ENCODE data around the gene NCKAP5. TPM values are rescaled to one million over a fixed set of nuclear protein-coding genes. Genes with fewer than 3 reads are reported as not detected.

The NCKAP5 gene
- polyA plus RNA-seq, 1 experiment = 2.1 TPM

DNA sequence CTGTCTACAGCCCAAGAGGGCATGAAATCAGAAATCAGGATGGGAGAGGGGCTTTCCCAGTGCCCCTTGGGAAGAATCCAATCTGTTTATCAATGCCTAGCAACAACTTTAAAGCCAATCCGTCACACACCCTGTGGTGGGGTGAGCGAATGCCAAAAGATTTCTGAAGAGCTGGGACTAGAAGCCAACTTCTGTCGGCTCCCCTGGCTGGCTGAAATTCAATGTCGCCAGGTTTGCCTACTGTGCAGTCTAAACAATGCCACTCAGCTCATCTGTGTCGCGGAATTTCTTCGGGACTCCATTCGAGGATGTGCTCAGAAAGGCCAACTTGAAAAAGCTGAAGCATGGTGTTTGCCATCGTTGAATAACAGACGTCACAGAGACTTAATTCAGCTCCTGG lies 31.5 kb upstream of the NCKAP5 start:
- Histone ChIP-seq H3K4me3 (ENCODE audit: low read depth, low read length) (no peak overlapping the region), H3K36me3 (ENCODE audit: control insufficient read depth, insufficient read depth, low read length) (no peaks in the 10 kb centered on the region), H3K27me3 (ENCODE audit: control insufficient read depth, insufficient read depth, low read length) (no peaks in the 10 kb centered on the region; the same call in 1 of the 2 replicates)
- no peak for DNase-seq (ENCODE audit: low read depth)
- POLR2A ChIA-PET = no interaction called here
- TF ChIP-seq, protein P1, sequence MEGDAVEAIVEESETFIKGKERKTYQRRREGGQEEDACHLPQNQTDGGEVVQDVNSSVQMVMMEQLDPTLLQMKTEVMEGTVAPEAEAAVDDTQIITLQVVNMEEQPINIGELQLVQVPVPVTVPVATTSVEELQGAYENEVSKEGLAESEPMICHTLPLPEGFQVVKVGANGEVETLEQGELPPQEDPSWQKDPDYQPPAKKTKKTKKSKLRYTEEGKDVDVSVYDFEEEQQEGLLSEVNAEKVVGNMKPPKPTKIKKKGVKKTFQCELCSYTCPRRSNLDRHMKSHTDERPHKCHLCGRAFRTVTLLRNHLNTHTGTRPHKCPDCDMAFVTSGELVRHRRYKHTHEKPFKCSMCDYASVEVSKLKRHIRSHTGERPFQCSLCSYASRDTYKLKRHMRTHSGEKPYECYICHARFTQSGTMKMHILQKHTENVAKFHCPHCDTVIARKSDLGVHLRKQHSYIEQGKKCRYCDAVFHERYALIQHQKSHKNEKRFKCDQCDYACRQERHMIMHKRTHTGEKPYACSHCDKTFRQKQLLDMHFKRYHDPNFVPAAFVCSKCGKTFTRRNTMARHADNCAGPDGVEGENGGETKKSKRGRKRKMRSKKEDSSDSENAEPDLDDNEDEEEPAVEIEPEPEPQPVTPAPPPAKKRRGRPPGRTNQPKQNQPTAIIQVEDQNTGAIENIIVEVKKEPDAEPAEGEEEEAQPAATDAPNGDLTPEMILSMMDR (IDR thresholded peaks at IDR 0.05; ENCODE audit: insufficient read depth, low read depth, low read length) = no peak
- CTCF ChIA-PET = interaction anchor here (1.4 kb wide), 1 partner anchor 91 kb away, joined by 3 read pairs; no protein-coding TSS in a partner anchor

- CTCF ChIA-PET = interaction anchor here (1.4 kb wide), 1 partner anchor 92 kb away, joined by 3 read pairs; no protein-coding TSS in a partner anchor
- TF ChIP-seq, protein P1 (IDR thresholded peaks at IDR 0.05; ENCODE audit: insufficient read depth, low read depth, low read length) = no peak
- no peak for DNase-seq (ENCODE audit: low read depth)
Observed at GRCh38 chr2:133599211-133599803, 31.0 kb upstream of the NCKAP5 start.

DNA sequence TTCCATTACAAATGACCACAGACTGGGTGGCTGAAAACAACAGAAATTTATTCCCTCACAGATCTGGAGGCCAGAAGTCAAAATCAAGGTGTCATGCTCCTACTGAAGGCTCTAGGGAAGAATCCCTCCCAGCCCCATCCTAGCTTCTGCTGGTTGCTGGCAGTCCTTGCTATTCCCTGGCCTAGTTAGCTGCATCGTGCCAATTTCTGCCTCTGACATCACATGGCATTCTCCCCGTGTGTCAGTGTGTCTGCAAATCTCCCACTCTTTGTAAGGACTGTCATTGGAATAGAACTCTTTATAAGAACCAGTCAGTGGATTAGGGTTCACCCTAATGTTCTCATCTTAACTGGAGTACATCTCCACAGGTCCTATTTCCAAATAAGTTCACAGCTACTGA lies 30.5 kb upstream of the NCKAP5 start:
- Histone ChIP-seq H3K36me3 (ENCODE audit: control insufficient read depth, insufficient read depth, low read length) (no peaks in the 10 kb centered on the region), H3K27me3 (ENCODE audit: control insufficient read depth, insufficient read depth, low read length) (no peaks in the 10 kb centered on the region), H3K4me3 (ENCODE audit: low read depth, low read length) (no peak overlapping the region)
- TF ChIP-seq, protein P1 (IDR thresholded peaks at IDR 0.05; ENCODE audit: insufficient read depth, low read depth, low read length) = no peak
- DNase-seq (ENCODE audit: low read depth) = no peak
- ChIA-PET POLR2A (no interaction called here), CTCF (no interaction called here)

More at GRCh38 chr2:133599211-133599803, 31.0 kb upstream of the NCKAP5 start:
- Histone ChIP-seq H3K4me3 (ENCODE audit: low read depth, low read length) (no peak overlapping the region), H3K27me3 (ENCODE audit: control insufficient read depth, insufficient read depth, low read length) (no peaks in the 10 kb centered on the region), H3K36me3 (ENCODE audit: control insufficient read depth, insufficient read depth, low read length) (no peaks in the 10 kb centered on the region)
- POLR2A ChIA-PET = no interaction called here

DNA sequence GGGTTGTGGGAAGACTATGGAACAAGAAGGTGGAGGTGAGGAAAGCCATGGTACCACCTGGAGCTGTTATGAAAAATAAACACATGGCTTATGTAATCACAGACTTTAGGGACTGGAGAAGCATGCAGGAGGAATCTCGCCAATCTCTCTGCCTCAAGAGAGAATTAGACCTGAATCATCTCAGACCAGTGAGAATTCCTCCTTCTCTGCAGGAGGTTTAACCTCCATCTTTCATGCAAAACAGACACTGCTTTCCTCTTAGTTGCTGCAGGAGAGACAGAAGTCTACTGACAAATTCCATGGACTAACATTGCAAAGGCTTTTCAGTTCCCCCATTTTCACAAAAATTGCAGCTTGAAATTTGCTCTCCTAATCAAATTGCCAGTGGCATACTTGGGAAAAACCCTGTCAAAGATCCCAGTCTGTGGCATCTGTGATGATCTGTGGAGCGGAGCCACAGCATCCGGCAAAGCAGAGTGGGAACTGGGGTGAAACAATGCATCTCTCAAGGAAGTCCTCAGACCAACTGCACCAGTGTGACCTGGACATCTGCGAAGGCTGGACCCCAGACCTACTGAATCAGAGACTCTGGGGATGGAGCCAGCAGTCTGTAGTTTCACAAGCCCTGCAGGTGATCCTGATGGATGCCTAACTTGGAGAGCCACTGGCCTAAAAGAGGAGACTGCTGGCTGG lies 28.6 kb upstream of the NCKAP5 start:
- Histone ChIP-seq H3K27me3 (ENCODE audit: control insufficient read depth, insufficient read depth, low read length) (no peaks in the 10 kb centered on the region), H3K36me3 (ENCODE audit: control insufficient read depth, insufficient read depth, low read length) (no peaks in the 10 kb centered on the region), H3K4me3 (ENCODE audit: low read depth, low read length) (no peak overlapping the region)
- TF ChIP-seq, protein P1 (IDR thresholded peaks at IDR 0.05; ENCODE audit: insufficient read depth, low read depth, low read length) = no peak
- DNase-seq (ENCODE audit: low read depth) = no peak
- ChIA-PET CTCF (no interaction called here), POLR2A (no interaction called here)

DNA sequence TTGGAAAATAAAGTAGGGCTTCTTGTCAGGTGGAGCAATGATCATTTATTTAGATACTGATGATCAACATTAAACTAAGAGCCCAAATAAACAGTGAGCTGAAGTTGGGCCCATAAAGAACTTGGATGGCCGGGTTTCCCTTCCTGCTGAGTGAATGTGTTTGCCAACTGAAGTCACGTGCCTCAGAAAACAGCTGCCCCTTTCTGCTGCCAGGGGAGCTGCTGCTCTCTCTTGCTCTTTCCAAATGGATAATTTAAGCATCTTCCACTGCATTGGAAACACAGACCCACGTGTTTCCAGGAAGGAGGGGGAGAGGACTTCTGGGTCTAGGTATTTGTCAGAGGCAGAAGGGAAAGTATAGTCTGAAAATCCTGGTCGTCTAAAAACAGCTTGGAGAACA lies 22.9 kb upstream of the NCKAP5 start:
- no peak for DNase-seq (ENCODE audit: low read depth)
- Histone ChIP-seq H3K36me3 (ENCODE audit: control insufficient read depth, insufficient read depth, low read length) (no peaks in the 10 kb centered on the region), H3K27me3 (ENCODE audit: control insufficient read depth, insufficient read depth, low read length) (no peaks in the 10 kb centered on the region), H3K4me3 (ENCODE audit: low read depth, low read length) (no peak overlapping the region)
- ChIA-PET POLR2A (no interaction called here), CTCF (interaction anchor here (1.0 kb wide), 1 partner anchor 23 kb away, joined by 3 read pairs; the partner anchor contains the start of gene NCKAP5)
- TF ChIP-seq, protein P1 (IDR thresholded peaks at IDR 0.05; ENCODE audit: insufficient read depth, low read depth, low read length) = no peak
